Pulmonary artery endothelial cell (primary cell): ENCODE results near the gene EMSY. TPM values are rescaled to one million over a fixed set of nuclear protein-coding genes. Genes with fewer than 3 reads are reported as not detected.
"Not testable (repeated sequence)": the region's sequence is repeated elsewhere in the genome, so short reads cannot be mapped to it uniquely, and the experiment has no call there.

Experiments used
- DNase-seq: peaks from one replicate; pipeline ENCODE4 v3.0.0-alpha.2; 2011; ENCODE audit warnings: low read depth, low spot score
- total RNA-seq: library from RNA; depleted of rRNA; stranded (reverse); fragments of >200 nt; gene quantifications from 2 replicates; pipeline ENCODE4 v1.2.3, GENCODE V29; 2014

EMSY gene
- total RNA-seq: 9.4 and 12.3 TPM in 2 replicates

GRCh38 chr11:76444384-76445120 is at the start of gene EMSY:
TSS of gene EMSY (plus strand) at chr11:76445018. CDS start at chr11:76446939, 1,921 bp downstream.
- DNase-seq: peak; percentile 99

GRCh38 chr11:76395296-76395695 is 49.5 kb upstream of the EMSY start:
- DNase-seq: no peak

- no peak for DNase-seq
Measured at GRCh38 chr11:76397383-76397782, 47.4 kb upstream of the EMSY start.

- DNase-seq: no peak
Measured at GRCh38 chr11:76400967-76401366, 43.9 kb upstream of the EMSY start.

GRCh38 chr11:76401484-76401883 is 43.3 kb upstream of the EMSY start:
- not testable (repeated sequence) for DNase-seq

GRCh38 chr11:76406359-76406758 is 38.5 kb upstream of the EMSY start:
- DNase-seq: no peak

- no peak for DNase-seq
Measured at GRCh38 chr11:76408171-76408965, 36.5 kb upstream of the EMSY start.

GRCh38 chr11:76410851-76411357 is 33.9 kb upstream of the EMSY start:
- no peak for DNase-seq

- DNase-seq: no peak
Measured at GRCh38 chr11:76415073-76415472, 29.7 kb upstream of the EMSY start.

- DNase-seq: no peak
Measured at GRCh38 chr11:76419896-76420295, 24.9 kb upstream of the EMSY start.

GRCh38 chr11:76424379-76424778 is 20.4 kb upstream of the EMSY start:
- DNase-seq: no peak

- DNase-seq: no peak
Measured at GRCh38 chr11:76424891-76425290, 19.9 kb upstream of the EMSY start.

GRCh38 chr11:76426660-76427059 is 18.2 kb upstream of the EMSY start:
- DNase-seq: no peak

GRCh38 chr11:76436020-76436419 is 8.8 kb upstream of the EMSY start:
- no peak for DNase-seq

GRCh38 chr11:76443268-76443980 is 1.4 kb upstream of the EMSY start:
- DNase-seq: no peak

GRCh38 chr11:76444065-76444383 is 794 bp upstream of the EMSY start:
- DNase-seq: no peak

GRCh38 chr11:76445121-76446084 is 585 bp downstream of the EMSY start:
- peak; percentile 74 for DNase-seq

- no peak for DNase-seq
Measured at GRCh38 chr11:76448506-76448905, 3.7 kb downstream of the EMSY start.

- no peak for DNase-seq
Measured at GRCh38 chr11:76453248-76453647, 8.4 kb downstream of the EMSY start.

- no peak for DNase-seq
Measured at GRCh38 chr11:76455331-76455730, 10.5 kb downstream of the EMSY start.

- no peak for DNase-seq
Measured at GRCh38 chr11:76455931-76456330, 11.1 kb downstream of the EMSY start.
